H1 (cell line): ENCODE measurements around the gene PATJ. TPM values are rescaled to one million over a fixed set of nuclear protein-coding genes. Genes with fewer than 3 reads are reported as not detected.

Experiments
- CTCF ChIA-PET: fragments of 300-600 bp; sonication (Branson Sonifier 250); formaldehyde crosslinking; loops from one replicate; lab custom pipeline; 2021; ENCODE audit not compliant: partially characterized antibody; lab: Charles Lee
- POLR2A ChIA-PET: fragments of 300-600 bp; sonication (Branson Sonifier 250); formaldehyde crosslinking; loops from one replicate; lab custom pipeline; 2021; ENCODE audit warnings: inconsistent platforms; ENCODE audit not compliant: partially characterized antibody; lab: Charles Lee
- DNase-seq, 2 experiments: peaks; one replicate each; pipeline versions ENCODE4 v3.0.0 to v3.0.0-alpha.2; 2010 to 2022; ENCODE audit warnings: low spot score in 2 of 2, low read depth in 1 of 2, mixed read lengths in 1 of 2
- FAIRE-seq: peaks from 2 replicates; lab custom pipeline; 2011; peaks lifted over from hg19 to GRCh38; lab: Jason Lieb, UNC
- H2AFZ ChIP-seq: 2 replicates; pipeline ENCODE4 v1.8.1; 2012; ENCODE audit warnings: low read length, inconsistent platforms
- H2AK5ac ChIP-seq: 2 replicates; pipeline ENCODE4 v1.6.1; 2013; ENCODE audit warnings: low read depth, low read length
- H2BK120ac ChIP-seq: replicated peaks from 2 replicates; pipeline ENCODE3; 2013; ENCODE audit warnings: low read depth, low read length, inconsistent platforms
- H2BK12ac ChIP-seq: 2 replicates; pipeline ENCODE4 v1.6.1; 2013; ENCODE audit warnings: low read depth, low read length
- H2BK15ac ChIP-seq: 2 replicates; pipeline ENCODE4 v1.6.1; 2013; ENCODE audit warnings: low read length
- H2BK20ac ChIP-seq: 2 replicates; pipeline ENCODE4 v1.6.1; 2013; ENCODE audit warnings: low read length
- H2BK5ac ChIP-seq: 2 replicates; pipeline ENCODE4 v1.6.1; 2013; ENCODE audit warnings: low read depth, low read length
- H3K14ac ChIP-seq: 2 replicates; pipeline ENCODE4 v1.6.1; 2013; ENCODE audit warnings: inconsistent platforms; ENCODE audit not compliant: insufficient read length
- H3K18ac ChIP-seq: 2 replicates; pipeline ENCODE4 v1.6.1; 2013; ENCODE audit warnings: low read length; ENCODE audit errors: extremely low read depth
- H3K23ac ChIP-seq: 2 replicates; pipeline ENCODE4 v1.6.1; 2013; ENCODE audit warnings: inconsistent platforms; ENCODE audit not compliant: insufficient read length
- H3K23me2 ChIP-seq: 2 replicates; pipeline ENCODE4 v1.6.1; 2013; ENCODE audit warnings: low read depth, low read length
- H3K27ac ChIP-seq: 2 replicates; pipeline ENCODE4 v1.6.1; 2011; ENCODE audit warnings: low read depth, low read length, inconsistent platforms
- H3K27me3 ChIP-seq, 4 experiments: replicated peaks in 1 of 4; 1 replicate in 1 of 4; 2 replicates in 3 of 4; pipeline versions ENCODE4 v1.6.1 to v1.8.1; 2011 to 2013; ENCODE audit warnings: low read length in 3 of 4, mild to moderate bottlenecking in 3 of 4, inconsistent platforms in 2 of 4, mixed read lengths in 2 of 4, moderate library complexity in 1 of 4; ENCODE audit not compliant: control insufficient read depth in 3 of 4, insufficient read depth in 3 of 4; ENCODE audit errors: extremely low read depth in 1 of 4
- H3K36me3 ChIP-seq, 4 experiments: 2 replicates each; pipeline versions ENCODE4 v1.6.1 to v1.8.1; 2011 to 2013; ENCODE audit warnings: mild to moderate bottlenecking in 4 of 4, low read length in 3 of 4, moderate library complexity in 2 of 4, control low read depth in 1 of 4, inconsistent platforms in 1 of 4; ENCODE audit not compliant: insufficient read depth in 4 of 4, control insufficient read depth in 2 of 4
- H3K4ac ChIP-seq: replicated peaks from 2 replicates; pipeline ENCODE3; 2013; ENCODE audit warnings: low read length, low read depth, mixed read lengths, inconsistent platforms; ENCODE audit not compliant: insufficient read length
- H3K4me1 ChIP-seq, 4 experiments: replicated peaks in 1 of 4; 1 replicate in 1 of 4; 2 replicates in 3 of 4; pipeline versions ENCODE4 v1.6.1 to v1.8.1; 2011 to 2013; ENCODE audit warnings: low read length in 3 of 4, inconsistent platforms in 2 of 4, mixed read lengths in 1 of 4; ENCODE audit not compliant: insufficient read depth in 4 of 4, control insufficient read depth in 3 of 4
- H3K4me2 ChIP-seq, 2 experiments: 2 replicates each; pipeline versions ENCODE4 v1.6.1 to v1.8.1; 2011 to 2013; ENCODE audit warnings: low read depth in 2 of 2, low read length in 2 of 2, control low read depth in 1 of 2, inconsistent platforms in 1 of 2, mild to moderate bottlenecking in 1 of 2; ENCODE audit not compliant: insufficient read depth in 1 of 2
- H3K4me3 ChIP-seq, 4 experiments: fragments of 200-600, 300-600 bp in 1 of 4; sonication (generic), shearing (Covaris generic), sonication (Bioruptor Twin) in 1 of 4; 2 replicates each; pipeline versions ENCODE4 v1.5.1 to v1.8.1; 2011 to 2016; ENCODE audit warnings: low read length in 4 of 4, low read depth in 3 of 4, control low read depth in 2 of 4, inconsistent platforms in 2 of 4, mild to moderate bottlenecking in 2 of 4, mixed read lengths in 1 of 4, moderate library complexity in 1 of 4; ENCODE audit not compliant: insufficient read depth in 2 of 4; ENCODE audit errors: extremely low read depth in 1 of 4
- H3K56ac ChIP-seq: replicated peaks from 2 replicates; pipeline ENCODE3; 2013; ENCODE audit warnings: low read depth, mild to moderate bottlenecking, mixed read lengths, low read length, inconsistent platforms; ENCODE audit not compliant: insufficient read length
- H3K79me1 ChIP-seq: 2 replicates; pipeline ENCODE4 v1.6.1; 2013; ENCODE audit warnings: low read depth, low read length, control low read depth
- H3K79me2 ChIP-seq, 2 experiments: 2 replicates each; pipeline versions ENCODE4 v1.6.1 to v1.8.1; 2012 to 2013; ENCODE audit warnings: low read length in 2 of 2, mild to moderate bottlenecking in 2 of 2, inconsistent platforms in 1 of 2; ENCODE audit not compliant: insufficient read depth in 2 of 2, control insufficient read depth in 1 of 2
- H3K9ac ChIP-seq, 4 experiments: replicated peaks in 1 of 4; 1 replicate in 1 of 4; 2 replicates in 3 of 4; pipeline versions ENCODE4 v1.6.1 to v1.8.1; 2011 to 2013; ENCODE audit warnings: low read depth in 3 of 4, low read length in 3 of 4, control low read depth in 2 of 4, mild to moderate bottlenecking in 2 of 4, moderate library complexity in 2 of 4, inconsistent platforms in 1 of 4; ENCODE audit errors: extremely low read depth in 1 of 4
- H3K9me3 ChIP-seq, 2 experiments: 2 replicates each; pipeline versions ENCODE4 v1.6.1 to v1.8.1; 2012 to 2013; ENCODE audit warnings: mild to moderate bottlenecking in 2 of 2, moderate library complexity in 2 of 2, control low read depth in 1 of 2, inconsistent platforms in 1 of 2, low read depth in 1 of 2, low read length in 1 of 2, mixed read lengths in 1 of 2; ENCODE audit not compliant: insufficient read depth in 2 of 2
- H4K20me1 ChIP-seq, 2 experiments: replicated peaks in 1 of 2; 2 replicates each; pipeline versions ENCODE3 to v1.8.1; 2011 to 2013; ENCODE audit warnings: inconsistent platforms in 2 of 2, low read length in 2 of 2, mild to moderate bottlenecking in 1 of 2; ENCODE audit not compliant: insufficient read depth in 2 of 2, control insufficient read depth in 1 of 2
- H4K5ac ChIP-seq: 2 replicates; pipeline ENCODE4 v1.6.1; 2013; ENCODE audit warnings: low read length, low read depth, mixed read lengths, inconsistent platforms; ENCODE audit not compliant: insufficient read length
- H4K8ac ChIP-seq: 2 replicates; pipeline ENCODE4 v1.8.0; 2013; ENCODE audit warnings: mild to moderate bottlenecking, moderate library complexity, low read length, inconsistent platforms; ENCODE audit not compliant: insufficient read depth; ENCODE audit errors: extremely low read depth
- H4K91ac ChIP-seq: replicated peaks from 2 replicates; pipeline ENCODE3; 2013; ENCODE audit warnings: low read length, mixed read lengths, inconsistent platforms; ENCODE audit not compliant: insufficient read length
- ASH2L ChIP-seq: fragments of 200-600, 300-600 bp; sonication (generic); IDR thresholded peaks from one replicate; pipeline ENCODE4 v1.7.1; 2017; ENCODE audit warnings: low read length
- ATF2 ChIP-seq: IDR thresholded peaks from 2 replicates; pipeline ENCODE4 v1.6.1; 2012; ENCODE audit warnings: low read length, inconsistent platforms
- BRCA1 ChIP-seq: IDR thresholded peaks from 2 replicates; pipeline ENCODE4 v1.6.1; 2012; ENCODE audit warnings: low read depth, low read length, improper control_type of control experiment
- CBX5 ChIP-seq: fragments of 300-800, 300-1000 bp; sonication (generic); IDR thresholded peaks from 2 replicates; pipeline ENCODE4 v1.7.1; 2016; ENCODE audit warnings: antibody characterized with exemption, low read length, low read depth
- CTBP2 ChIP-seq: IDR thresholded peaks from 2 replicates; pipeline ENCODE4 v1.7.0; 2011; ENCODE audit warnings: borderline replicate concordance, mild to moderate bottlenecking, moderate library complexity, mixed read lengths, low read length; ENCODE audit not compliant: insufficient read depth, insufficient read length
- HDAC2 ChIP-seq, 2 experiments: fragments of 300-600 bp in 1 of 2; sonication (generic) in 1 of 2; IDR thresholded peaks; 2 replicates each; pipeline ENCODE4 v1.6.1; 2011 to 2012; ENCODE audit warnings: low read depth in 2 of 2, low read length in 2 of 2, mild to moderate bottlenecking in 2 of 2, moderate library complexity in 2 of 2, borderline replicate concordance in 1 of 2, inconsistent platforms in 1 of 2
- JUND ChIP-seq: IDR thresholded peaks from 2 replicates; pipeline ENCODE4 v1.6.1; 2011; ENCODE audit warnings: mild to moderate bottlenecking, improper control_type of control experiment, low read length
- MAX ChIP-seq: IDR thresholded peaks from 2 replicates; pipeline ENCODE4 v1.6.1; 2012; ENCODE audit warnings: inconsistent platforms
- POU5F1 ChIP-seq: IDR thresholded peaks from 2 replicates; pipeline ENCODE4 v1.6.1; 2011; ENCODE audit warnings: low read depth, mild to moderate bottlenecking, low read length, moderate library complexity
- YY1 ChIP-seq: IDR thresholded peaks from 2 replicates; pipeline ENCODE4 v1.6.1; 2011; ENCODE audit warnings: low read depth, mild to moderate bottlenecking, low read length
- WGBS, 2 experiments: shearing (Covaris generic) in 1 of 2; methylation state at CpG; one replicate each; pipeline versions ENCODE4 v1.1.6 to v1.1.7; 2013 to 2015; ENCODE audit warnings: low lambda C conversion rate in 2 of 2, mixed read lengths in 2 of 2, inconsistent platforms in 1 of 2, low coverage in 1 of 2, missing lambda C conversion rate in 1 of 2; ENCODE audit not compliant: insufficient replicate concordance in 2 of 2, insufficient coverage in 1 of 2, insufficient read length in 1 of 2; ENCODE audit errors: extremely low coverage in 1 of 2, missing lambda C conversion rate in 1 of 2; 5-methylcytosine and 5-hydroxymethylcytosine counted together
- polyA plus RNA-seq, 7 experiments: library from polyadenylated mRNA; depleted of rRNA in 3 of 7; stranded (reverse) in 5 of 7; unstranded in 2 of 7; fragments of >200 nt in 5 of 7; fragments of 200-250 nt in 2 of 7; gene quantifications; 1 replicate in 5 of 7; 2 replicates in 1 of 7; 4 replicates in 1 of 7; pipeline versions ENCODE4 v1.2.1 to v1.2.3, GENCODE V29; 2011 to 2013; ENCODE audit warnings: missing spikeins in 2 of 7, mixed read lengths in 2 of 7
- total RNA-seq: library from RNA; stranded (reverse); fragmentation: NEBNext Ultra II Directional; extraction: Animal tissue kit (Norgen Biotek cat#: 25700); gene quantifications from 2 replicates; pipeline ENCODE4 v1.2.1, GENCODE V29; 2021

The PATJ gene
- total and polyA plus RNA-seq, 2 of the 8 experiments (the other 6 are each of a cell fraction or from before 2014, with no cell fraction given) = 8.2 to 55.6 TPM

- peak overlapping the region in 1 of 4 experiments; percentile 32; a peak in 1 of 8 replicates for H3K4me3 ChIP-seq
- FAIRE-seq = peak; percentile 91
- no peak overlapping the region for H2BK15ac ChIP-seq
- ChIA-PET POLR2A (interaction anchor here (0.7 to 1.9 kb wide), 4 partner anchors 14 to 71 kb away, joined by 3 to 7 read pairs (median 4); no protein-coding TSS in a partner anchor), CTCF (interaction anchor here (0.6 to 14.9 kb wide), 9 partner anchors 12 to 261 kb away, joined by 3 to 191 read pairs (median 4); no protein-coding TSS in a partner anchor)
- H4K20me1 ChIP-seq = no peaks in the 10 kb centered on the region
- H3K4me1 ChIP-seq = peaks cover 0 to 9% (median 4%) of the 10 kb centered on the region in 4 experiments; a peak in 4 of 7 replicates
- no peak overlapping the region for H3K14ac ChIP-seq
- no peaks in the 10 kb centered on the region for H3K36me3 ChIP-seq
- H3K79me2 ChIP-seq = no peaks in the 10 kb centered on the region
- H3K9ac ChIP-seq = no peak overlapping the region
- H2BK20ac ChIP-seq = no peak overlapping the region
- no peak overlapping the region for H4K91ac ChIP-seq
- no peak overlapping the region for H3K23ac ChIP-seq
- no peak overlapping the region for H3K4ac ChIP-seq
- no peak overlapping the region for H4K5ac ChIP-seq
- H2BK12ac ChIP-seq = no peak overlapping the region
- no peak overlapping the region for H2BK120ac ChIP-seq
- peak overlapping the region; percentile 12; the same call in 1 of the 2 replicates for H3K27ac ChIP-seq
- H3K56ac ChIP-seq = no peak overlapping the region
- DNase-seq = peak in 1 of 2 experiments; percentile 61
- H3K4me2 ChIP-seq = peak overlapping the region in 1 of 2 experiments; percentile 56; a peak in 2 of 4 replicates
- no peak overlapping the region for H2BK5ac ChIP-seq
- H3K9me3 ChIP-seq = no peaks in the 10 kb centered on the region
- H2AK5ac ChIP-seq = no peak overlapping the region
- H4K8ac ChIP-seq = no peak overlapping the region
- H3K27me3 ChIP-seq = no peaks in the 10 kb centered on the region
- H3K23me2 ChIP-seq = no peaks in the 10 kb centered on the region; the same call in 1 of the 2 replicates
- no peak overlapping the region for H3K18ac ChIP-seq
- no peak overlapping the region for H2AFZ ChIP-seq
- WGBS, 2 experiments = 27% methylated on average over 5 of the region's 5 CpGs; no CpG with 5 or more reads in 1 of the 2 experiments
- H3K79me1 ChIP-seq = no peaks in the 10 kb centered on the region
- no peak for TF ChIP-seq JUND
- TF ChIP-seq ATF2 = no peak
- TF ChIP-seq HDAC2 (IDR thresholded peaks at IDR 0.05; ENCODE audit: borderline replicate concordance in 1 of 2, low read depth in 2 of 2, low read length in 2 of 2) = no peak
- 0 out of 2 replicates have a peak, but pooled peaks have one; percentile 10 for TF ChIP-seq YY1
- no peak for TF ChIP-seq CBX5
- no peak for TF ChIP-seq POU5F1
- TF ChIP-seq ASH2L = peak; percentile 79
- TF ChIP-seq MAX = peak; percentile 86
- TF ChIP-seq BRCA1 = no peak
- TF ChIP-seq CTBP2 = no peak
Measured at GRCh38 chr1:62142496-62142895, 400.2 kb downstream of the PATJ start.
